ENCODE measurements around the gene USH1G. TPM values are rescaled to one million over a fixed set of nuclear protein-coding genes. Genes with fewer than 3 reads are reported as not detected.

Gene USH1G
- total RNA-seq, 4 donors from 2014 or later = 0.27 to 0.32 TPM; not detected in 2

DNA sequence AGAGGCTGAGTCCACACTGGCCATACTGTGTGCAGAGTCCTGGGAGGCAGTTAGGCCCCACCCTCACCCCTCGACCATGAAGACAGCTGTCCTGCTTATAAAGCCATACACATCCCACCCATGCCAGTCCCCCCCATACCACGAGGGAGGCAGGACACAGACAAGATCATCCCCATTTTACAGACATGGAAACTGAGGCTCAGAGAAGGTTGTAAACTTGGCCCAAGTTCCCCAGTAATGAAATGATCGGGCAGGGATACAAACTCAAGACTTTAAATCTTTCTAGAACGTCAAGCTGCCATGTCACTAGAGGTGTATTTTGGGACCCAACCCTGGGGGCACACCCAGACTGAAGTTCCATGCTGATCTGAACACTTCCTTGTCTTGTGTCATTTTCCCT is 33.0 kb upstream of the USH1G start:
- no peak for TF ChIP-seq EP300 (IDR thresholded peaks at IDR 0.05; ENCODE audit: low read depth)
- TF ChIP-seq, protein P1, sequence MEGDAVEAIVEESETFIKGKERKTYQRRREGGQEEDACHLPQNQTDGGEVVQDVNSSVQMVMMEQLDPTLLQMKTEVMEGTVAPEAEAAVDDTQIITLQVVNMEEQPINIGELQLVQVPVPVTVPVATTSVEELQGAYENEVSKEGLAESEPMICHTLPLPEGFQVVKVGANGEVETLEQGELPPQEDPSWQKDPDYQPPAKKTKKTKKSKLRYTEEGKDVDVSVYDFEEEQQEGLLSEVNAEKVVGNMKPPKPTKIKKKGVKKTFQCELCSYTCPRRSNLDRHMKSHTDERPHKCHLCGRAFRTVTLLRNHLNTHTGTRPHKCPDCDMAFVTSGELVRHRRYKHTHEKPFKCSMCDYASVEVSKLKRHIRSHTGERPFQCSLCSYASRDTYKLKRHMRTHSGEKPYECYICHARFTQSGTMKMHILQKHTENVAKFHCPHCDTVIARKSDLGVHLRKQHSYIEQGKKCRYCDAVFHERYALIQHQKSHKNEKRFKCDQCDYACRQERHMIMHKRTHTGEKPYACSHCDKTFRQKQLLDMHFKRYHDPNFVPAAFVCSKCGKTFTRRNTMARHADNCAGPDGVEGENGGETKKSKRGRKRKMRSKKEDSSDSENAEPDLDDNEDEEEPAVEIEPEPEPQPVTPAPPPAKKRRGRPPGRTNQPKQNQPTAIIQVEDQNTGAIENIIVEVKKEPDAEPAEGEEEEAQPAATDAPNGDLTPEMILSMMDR (IDR thresholded peaks at IDR 0.05) = no peak
- no peak for TF ChIP-seq POLR2AphosphoS5 (IDR thresholded peaks at IDR 0.05)
- no peak for TF ChIP-seq POLR2A (IDR thresholded peaks at IDR 0.05)
- no peak overlapping the region for H3K4me3 ChIP-seq
- no peak for DNase-seq
- H3K27me3 ChIP-seq = no peaks in the 10 kb centered on the region
- intact Hi-C loops (cut with DNase I; ENCODE audit: low total_unique reads) (no loop called here), in situ Hi-C loops (cut with MboI; ENCODE audit: low pct_ligation_motif_present in 1 of 4, low pct_unique_long_range_greater_than_20kb in 1 of 4, low sequenced_read_pairs in 3 of 4) (loop anchor here in 1 of 4 donors (25.0 kb wide), 1 partner anchor 231 kb away; the partner anchor contains the start of gene SUMO2)
- peaks cover 0 to 9% (median 2%) of the 10 kb centered on the region in 4 donors for H3K4me1 ChIP-seq
- no peak overlapping the region for H3K27ac ChIP-seq
- no peaks in the 10 kb centered on the region for H3K9me3 ChIP-seq
- WGBS, 2 donors (ENCODE audit: low coverage in 1 of 2) = 75% methylated on average over 4 of the region's 4 CpGs; no CpG with 5 or more reads in 1 of the 2 donors
- H3K36me3 ChIP-seq = no peaks in the 10 kb centered on the region

DNA sequence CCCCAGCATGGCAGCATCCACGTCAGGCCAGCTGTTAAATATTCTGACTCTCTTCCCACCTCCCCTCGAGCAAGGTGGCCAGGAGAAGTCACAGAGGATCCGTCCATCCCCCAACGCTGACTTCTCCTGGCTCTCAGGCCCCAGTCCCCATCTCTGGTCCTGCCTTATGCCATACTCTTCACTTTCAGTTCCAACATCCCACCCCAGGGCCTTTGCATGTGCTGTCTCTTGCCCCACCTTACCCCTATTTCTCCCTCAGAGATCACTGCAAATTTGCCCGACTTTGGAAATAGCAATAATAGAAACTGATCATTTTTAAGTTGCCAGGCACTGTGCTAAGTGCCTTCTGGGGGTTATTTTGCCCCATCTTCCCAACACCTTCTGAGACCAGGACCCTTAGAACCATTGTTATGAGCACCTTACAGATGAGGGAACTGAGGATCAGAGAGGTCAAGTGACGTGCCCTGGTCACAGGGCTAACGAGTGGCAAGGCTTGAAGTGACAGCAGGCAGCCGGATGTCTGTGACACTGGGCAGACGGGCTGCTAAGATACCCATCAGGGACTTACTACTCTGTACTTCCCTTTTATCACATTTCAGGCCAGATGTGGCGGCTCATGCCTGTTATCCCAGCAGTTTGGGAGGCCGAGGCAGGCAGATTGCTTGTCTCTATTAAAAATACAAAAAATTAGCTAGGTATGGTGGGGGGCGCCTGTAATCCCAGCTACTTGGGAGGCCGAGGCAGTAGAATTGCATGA is 31.8 kb upstream of the USH1G start:
- DNase-seq = no peak
- peaks cover 0 to 7% (median 2%) of the 10 kb centered on the region in 4 donors for H3K4me1 ChIP-seq
- H3K4me3 ChIP-seq = no peak overlapping the region
- H3K36me3 ChIP-seq = no peaks in the 10 kb centered on the region
- no peak for TF ChIP-seq POLR2A (IDR thresholded peaks at IDR 0.05)
- no peak for TF ChIP-seq POLR2AphosphoS5 (IDR thresholded peaks at IDR 0.05)
- TF ChIP-seq, protein P1 (IDR thresholded peaks at IDR 0.05) = no peak
- no peak for TF ChIP-seq EP300 (IDR thresholded peaks at IDR 0.05; ENCODE audit: low read depth)
- in situ Hi-C loops (cut with MboI; ENCODE audit: low pct_ligation_motif_present in 1 of 4, low pct_unique_long_range_greater_than_20kb in 1 of 4, low sequenced_read_pairs in 3 of 4) = loop anchor here in 1 of 4 donors (25.0 kb wide), 1 partner anchor 232 kb away; the partner anchor contains the start of gene SUMO2
- peaks cover 8% of the 10 kb centered on the region for H3K27me3 ChIP-seq
- intact Hi-C loops (cut with DNase I; ENCODE audit: low total_unique reads) = no loop called here
- WGBS, 2 donors (ENCODE audit: low coverage in 1 of 2) = 47 to 67% methylated on average over 4 to 13 of the region's 13 CpGs
- no peak overlapping the region for H3K27ac ChIP-seq
- no peaks in the 10 kb centered on the region for H3K9me3 ChIP-seq

DNA sequence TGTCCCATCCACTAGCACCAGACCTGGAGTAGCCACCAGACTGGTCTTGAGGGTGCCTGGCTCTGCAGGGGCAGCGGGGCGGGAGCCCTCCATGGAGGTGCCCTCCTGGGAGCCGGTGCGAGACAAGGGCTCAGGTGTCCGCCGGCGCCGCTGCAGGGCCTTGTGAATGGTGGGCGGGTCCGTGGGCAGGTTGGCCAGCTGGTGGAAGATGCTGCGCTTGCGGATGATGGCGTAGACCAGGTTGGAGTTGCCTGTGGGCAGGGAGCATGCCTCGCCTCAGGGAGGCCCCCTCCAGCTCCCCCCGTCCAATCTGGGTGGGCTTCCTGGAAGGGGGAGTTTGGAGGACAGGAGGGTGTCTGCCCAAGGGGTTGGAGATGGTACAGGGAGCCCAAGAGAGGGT is 31.1 kb upstream of the USH1G start:
- in situ Hi-C loops (cut with MboI; ENCODE audit: low pct_ligation_motif_present in 1 of 4, low pct_unique_long_range_greater_than_20kb in 1 of 4, low sequenced_read_pairs in 3 of 4) = loop anchor here in 1 of 4 donors (25.0 kb wide), 1 partner anchor 233 kb away; the partner anchor contains the start of gene SUMO2
- Histone ChIP-seq H3K27ac (no peak overlapping the region), H3K9me3 (no peaks in the 10 kb centered on the region), H3K4me3 (no peak overlapping the region), H3K4me1 (peaks cover 0 to 7% (median 2%) of the 10 kb centered on the region in 4 donors), H3K36me3 (no peaks in the 10 kb centered on the region), H3K27me3 (peaks cover 8% of the 10 kb centered on the region)
- DNase-seq = no peak
- intact Hi-C loops (cut with DNase I; ENCODE audit: low total_unique reads) = no loop called here
- WGBS, 2 donors (ENCODE audit: low coverage in 1 of 2) = 95% methylated on average over 15 of the region's 15 CpGs; no CpG with 5 or more reads in 1 of the 2 donors
- no peak for TF ChIP-seq POLR2AphosphoS5 (IDR thresholded peaks at IDR 0.05)
- TF ChIP-seq, protein P1 (IDR thresholded peaks at IDR 0.05) = no peak
- TF ChIP-seq EP300 (IDR thresholded peaks at IDR 0.05; ENCODE audit: low read depth) = no peak
- TF ChIP-seq POLR2A (IDR thresholded peaks at IDR 0.05) = no peak

DNA sequence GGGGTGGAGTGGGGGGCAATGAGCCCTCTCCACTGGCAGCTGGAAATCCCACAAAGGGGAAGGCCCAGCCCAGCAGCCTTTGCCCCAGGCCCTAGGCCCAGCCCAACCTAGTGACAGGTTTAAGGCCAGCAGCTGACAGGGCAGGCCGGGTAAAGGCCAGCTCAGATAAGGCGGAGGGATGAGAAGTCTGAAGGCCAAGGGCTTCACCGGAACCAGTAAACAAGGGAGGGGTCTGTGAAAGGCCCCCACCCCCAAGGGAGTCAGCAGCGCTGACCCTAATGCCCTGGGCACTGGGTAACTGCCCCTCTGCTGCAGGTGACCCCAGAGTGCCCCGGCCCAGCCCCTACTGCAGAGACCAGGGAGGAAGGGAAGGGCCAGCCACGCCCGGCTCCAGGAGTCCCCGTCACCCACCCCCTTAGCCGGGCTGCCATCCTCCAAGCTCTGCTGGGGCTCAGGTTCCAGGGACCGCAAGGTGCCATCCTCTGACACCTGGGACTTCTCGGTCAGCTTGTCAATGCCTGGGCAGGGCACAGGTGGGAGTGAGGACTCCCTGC is 30.2 kb upstream of the USH1G start:
- no peaks in the 10 kb centered on the region for H3K9me3 ChIP-seq
- WGBS, 2 donors (ENCODE audit: low coverage in 1 of 2) = 65% methylated on average over 10 of the region's 11 CpGs; no CpG with 5 or more reads in 1 of the 2 donors
- peaks cover 0 to 7% (median 2%) of the 10 kb centered on the region in 4 donors for H3K4me1 ChIP-seq
- no peaks in the 10 kb centered on the region for H3K36me3 ChIP-seq
- H3K27me3 ChIP-seq = peaks cover 8% of the 10 kb centered on the region
- no peak overlapping the region for H3K4me3 ChIP-seq
- in situ Hi-C loops (cut with MboI; ENCODE audit: low pct_ligation_motif_present in 1 of 4, low pct_unique_long_range_greater_than_20kb in 1 of 4, low sequenced_read_pairs in 3 of 4) (loop anchor here in 1 of 4 donors (25.0 kb wide), 1 partner anchor 234 kb away; the partner anchor contains the start of gene SUMO2), intact Hi-C loops (cut with DNase I; ENCODE audit: low total_unique reads) (no loop called here)
- TF ChIP-seq POLR2AphosphoS5 (IDR thresholded peaks at IDR 0.05) = no peak
- no peak for TF ChIP-seq POLR2A (IDR thresholded peaks at IDR 0.05)
- TF ChIP-seq EP300 (IDR thresholded peaks at IDR 0.05; ENCODE audit: low read depth) = no peak
- TF ChIP-seq, protein P1 (IDR thresholded peaks at IDR 0.05) = no peak
- peak overlapping the region in 2 of 4 donors; percentile 8 to 35 for H3K27ac ChIP-seq
- DNase-seq = peak; percentile 45

Measured in transverse colon (tissue), 4 donors.